Spleen (tissue), 7 donors: ENCODE results near the gene ABI3.

Source experiments
- CTCF ChIP-seq, 11 experiments: fragments of 200-600 bp in 7 of 11; fragments of 450-650 bp in 4 of 11; sonication (generic) in 4 of 11; IDR thresholded peaks in 8 of 11; conservative IDR thresholded peaks in 3 of 11; 1 replicate in 7 of 11; 2 replicates in 4 of 11; pipeline versions ENCODE4 v1.4.0 to v1.8.0; 2016 to 2021; ENCODE audit warnings: antibody characterized with exemption in 11 of 11, inconsistent platforms in 4 of 11, mild to moderate bottlenecking in 1 of 11
- POLR2A ChIP-seq, 3 donors: fragments of 450-650 bp; IDR thresholded peaks; one replicate each; pipeline ENCODE4 v1.5.1; 2017; ENCODE audit warnings: antibody characterized with exemption in 3 of 3, mild to moderate bottlenecking in 1 of 3
- POLR2AphosphoS5 ChIP-seq, 3 donors: sonication (generic); formaldehyde crosslinking; IDR thresholded peaks; one replicate each; pipeline ENCODE4 v1.5.1; 2017; ENCODE audit warnings: antibody characterized with exemption in 3 of 3
- donor health status: DM: no; HTN: no; CAD: no; lungs with moderate emphysema.
- donor health status: DM: no; HTN: no; CAD: no.
- donor health status: DM: no; HTN: no; CAD: no.

- TF ChIP-seq CTCF (IDR thresholded peaks at IDR 0.05 in 8 of 11, conservative IDR thresholded peaks at IDR 0.05 in 3 of 11) (no peak), POLR2A (IDR thresholded peaks at IDR 0.05) (no peak), POLR2AphosphoS5 (IDR thresholded peaks at IDR 0.05) (no peak)
These were observed 10.0 kb upstream of the ABI3 start for GRCh38 chr17:49200423-49201083.
